Lower leg skin (tissue), 3 donors: ENCODE data around the gene HDX.

Experiments
- POLR2A ChIP-seq, 2 donors: fragments of 450-650 bp; IDR thresholded peaks; one replicate each; pipeline ENCODE4 v1.6.1; 2016 to 2017; ENCODE audit warnings: antibody characterized with exemption in 2 of 2, mild to moderate bottlenecking in 1 of 2, moderate library complexity in 1 of 2
- TF ChIP-seq, protein P1 (sequence below), 3 donors: fragments of 450-650 bp; IDR thresholded peaks; one replicate each; pipeline ENCODE4 v1.5.1; 2016; ENCODE audit warnings: antibody characterized with exemption in 3 of 3, mild to moderate bottlenecking in 3 of 3, moderate library complexity in 2 of 3

DNA sequence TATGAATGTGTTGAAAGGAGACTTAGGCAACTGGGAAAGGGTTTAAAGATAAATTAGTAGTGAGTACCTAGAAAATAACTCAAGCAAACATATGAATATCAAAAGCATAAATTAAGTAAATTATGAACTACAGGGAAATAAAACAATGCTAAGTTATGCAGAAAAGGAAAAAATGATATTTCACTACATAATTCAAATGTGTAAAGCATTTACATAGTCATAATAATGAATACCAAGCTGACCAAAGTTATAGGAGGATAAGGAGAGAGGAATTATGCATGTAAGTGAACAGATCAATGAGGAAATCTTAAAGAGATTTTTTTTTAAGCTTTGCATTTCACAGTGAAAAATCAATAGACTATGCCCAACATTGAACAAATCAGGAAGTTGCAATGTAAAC, 145.0 kb downstream of the HDX start:
- TF ChIP-seq, protein P1, sequence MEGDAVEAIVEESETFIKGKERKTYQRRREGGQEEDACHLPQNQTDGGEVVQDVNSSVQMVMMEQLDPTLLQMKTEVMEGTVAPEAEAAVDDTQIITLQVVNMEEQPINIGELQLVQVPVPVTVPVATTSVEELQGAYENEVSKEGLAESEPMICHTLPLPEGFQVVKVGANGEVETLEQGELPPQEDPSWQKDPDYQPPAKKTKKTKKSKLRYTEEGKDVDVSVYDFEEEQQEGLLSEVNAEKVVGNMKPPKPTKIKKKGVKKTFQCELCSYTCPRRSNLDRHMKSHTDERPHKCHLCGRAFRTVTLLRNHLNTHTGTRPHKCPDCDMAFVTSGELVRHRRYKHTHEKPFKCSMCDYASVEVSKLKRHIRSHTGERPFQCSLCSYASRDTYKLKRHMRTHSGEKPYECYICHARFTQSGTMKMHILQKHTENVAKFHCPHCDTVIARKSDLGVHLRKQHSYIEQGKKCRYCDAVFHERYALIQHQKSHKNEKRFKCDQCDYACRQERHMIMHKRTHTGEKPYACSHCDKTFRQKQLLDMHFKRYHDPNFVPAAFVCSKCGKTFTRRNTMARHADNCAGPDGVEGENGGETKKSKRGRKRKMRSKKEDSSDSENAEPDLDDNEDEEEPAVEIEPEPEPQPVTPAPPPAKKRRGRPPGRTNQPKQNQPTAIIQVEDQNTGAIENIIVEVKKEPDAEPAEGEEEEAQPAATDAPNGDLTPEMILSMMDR (IDR thresholded peaks at IDR 0.05), result no peak
- TF ChIP-seq POLR2A (IDR thresholded peaks at IDR 0.05), result no peak
